ENCODE results near the gene ADM5.

DNA sequence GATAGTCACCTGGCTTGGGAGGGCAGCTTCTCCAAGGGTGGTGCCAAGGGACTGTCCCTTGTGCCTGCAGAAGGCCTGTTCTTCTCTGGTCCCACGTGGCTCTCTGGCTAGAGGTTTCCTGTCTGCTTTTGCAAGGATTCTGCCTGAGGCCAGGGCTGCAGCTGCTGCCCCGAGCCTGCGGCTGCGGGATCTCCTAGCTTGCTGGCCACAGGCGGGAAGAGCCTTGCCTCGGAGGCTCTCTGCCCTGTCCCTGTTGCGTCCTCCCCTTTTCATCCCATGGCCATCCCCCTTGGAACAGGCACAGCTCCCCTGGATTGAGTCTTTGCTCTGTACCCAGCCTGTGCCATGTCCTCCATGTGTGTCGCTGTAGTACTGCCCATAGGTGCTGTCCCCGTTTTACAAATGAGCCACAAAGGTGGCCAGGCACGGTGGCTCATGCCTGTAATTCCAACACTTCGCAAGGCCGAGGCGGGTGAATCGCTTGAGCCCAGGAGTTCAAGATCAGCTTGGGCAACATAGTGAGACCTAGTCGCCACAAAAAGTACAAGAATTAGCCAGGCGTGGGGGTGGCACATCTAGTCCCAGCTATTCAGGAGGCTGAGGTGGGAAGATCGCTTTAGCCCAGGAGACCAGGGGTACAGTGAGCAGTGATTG, 32.8 kb upstream of the ADM5 start:
- TF ChIP-seq, protein P1, sequence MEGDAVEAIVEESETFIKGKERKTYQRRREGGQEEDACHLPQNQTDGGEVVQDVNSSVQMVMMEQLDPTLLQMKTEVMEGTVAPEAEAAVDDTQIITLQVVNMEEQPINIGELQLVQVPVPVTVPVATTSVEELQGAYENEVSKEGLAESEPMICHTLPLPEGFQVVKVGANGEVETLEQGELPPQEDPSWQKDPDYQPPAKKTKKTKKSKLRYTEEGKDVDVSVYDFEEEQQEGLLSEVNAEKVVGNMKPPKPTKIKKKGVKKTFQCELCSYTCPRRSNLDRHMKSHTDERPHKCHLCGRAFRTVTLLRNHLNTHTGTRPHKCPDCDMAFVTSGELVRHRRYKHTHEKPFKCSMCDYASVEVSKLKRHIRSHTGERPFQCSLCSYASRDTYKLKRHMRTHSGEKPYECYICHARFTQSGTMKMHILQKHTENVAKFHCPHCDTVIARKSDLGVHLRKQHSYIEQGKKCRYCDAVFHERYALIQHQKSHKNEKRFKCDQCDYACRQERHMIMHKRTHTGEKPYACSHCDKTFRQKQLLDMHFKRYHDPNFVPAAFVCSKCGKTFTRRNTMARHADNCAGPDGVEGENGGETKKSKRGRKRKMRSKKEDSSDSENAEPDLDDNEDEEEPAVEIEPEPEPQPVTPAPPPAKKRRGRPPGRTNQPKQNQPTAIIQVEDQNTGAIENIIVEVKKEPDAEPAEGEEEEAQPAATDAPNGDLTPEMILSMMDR (IDR thresholded peaks at IDR 0.05; ENCODE audit: poor library complexity) = no peak
- no peak for TF ChIP-seq EZH2phosphoT487 (IDR thresholded peaks at IDR 0.05; ENCODE audit: low read depth, severe bottlenecking, unreplicated experiment)
- TF ChIP-seq EZH2 (IDR thresholded peaks at IDR 0.05; ENCODE audit: borderline replicate concordance) = no peak

Data from hepatocyte (in vitro differentiated cells).